Measurements from ENCODE around the gene AMFR.

Gene AMFR

GRCh38 chr16:56425439-56425832 lies at the start of gene AMFR:
Gene AMFR, minus strand, starts transcription at chr16:56425545. Its CDS starts 218 bp downstream, at chr16:56425327.
- DNase-seq: peak; percentile 76

- DNase-seq: no peak
These were observed 45.3 kb upstream of the AMFR start for GRCh38 chr16:56470666-56471065.

- no peak for DNase-seq
These were observed 44.9 kb upstream of the AMFR start for GRCh38 chr16:56470232-56470631.

GRCh38 chr16:56469748-56470147 lies 44.4 kb upstream of the AMFR start:
- DNase-seq: no peak

DNA sequence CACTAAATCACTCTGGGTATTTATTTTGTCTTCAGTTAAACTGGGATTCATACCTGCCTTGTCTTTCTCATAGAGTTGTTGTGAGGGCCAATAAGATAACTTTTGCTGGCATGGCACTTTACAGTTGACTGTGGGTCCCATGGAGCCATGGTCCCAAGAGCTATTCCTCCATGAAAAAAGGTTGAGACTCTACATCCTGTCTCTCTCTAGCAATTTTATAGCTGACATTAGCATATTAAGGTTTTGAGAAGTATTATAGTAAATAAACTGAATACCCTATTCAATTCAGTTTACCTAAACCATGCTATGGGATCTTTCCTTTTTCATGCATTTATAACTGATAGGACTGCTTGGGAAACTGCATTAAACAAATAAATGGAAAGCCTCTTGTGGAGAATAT lies 43.5 kb upstream of the AMFR start:
- no peak for DNase-seq

DNA sequence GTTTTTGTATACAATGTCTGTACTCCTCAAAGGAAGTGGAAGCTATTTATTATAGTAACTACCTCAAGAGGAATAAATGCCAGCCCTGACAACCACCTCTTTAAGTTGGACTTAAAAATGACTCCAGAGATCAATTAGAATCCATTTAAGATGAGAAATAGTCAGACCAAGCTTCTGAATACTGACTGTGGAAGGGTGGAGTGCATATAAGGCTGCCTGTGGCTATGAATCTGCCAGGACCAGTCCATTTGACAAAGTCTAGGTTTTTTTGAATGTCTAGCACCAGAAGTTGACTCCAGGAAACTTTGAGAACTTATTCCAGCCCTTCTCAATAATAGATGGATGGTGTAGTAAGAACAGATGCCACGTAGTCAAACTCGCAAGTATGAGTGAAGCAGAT lies 41.0 kb upstream of the AMFR start:
- no peak for DNase-seq

- DNase-seq: no peak
These were observed 37.8 kb upstream of the AMFR start for GRCh38 chr16:56463153-56463552.

DNA sequence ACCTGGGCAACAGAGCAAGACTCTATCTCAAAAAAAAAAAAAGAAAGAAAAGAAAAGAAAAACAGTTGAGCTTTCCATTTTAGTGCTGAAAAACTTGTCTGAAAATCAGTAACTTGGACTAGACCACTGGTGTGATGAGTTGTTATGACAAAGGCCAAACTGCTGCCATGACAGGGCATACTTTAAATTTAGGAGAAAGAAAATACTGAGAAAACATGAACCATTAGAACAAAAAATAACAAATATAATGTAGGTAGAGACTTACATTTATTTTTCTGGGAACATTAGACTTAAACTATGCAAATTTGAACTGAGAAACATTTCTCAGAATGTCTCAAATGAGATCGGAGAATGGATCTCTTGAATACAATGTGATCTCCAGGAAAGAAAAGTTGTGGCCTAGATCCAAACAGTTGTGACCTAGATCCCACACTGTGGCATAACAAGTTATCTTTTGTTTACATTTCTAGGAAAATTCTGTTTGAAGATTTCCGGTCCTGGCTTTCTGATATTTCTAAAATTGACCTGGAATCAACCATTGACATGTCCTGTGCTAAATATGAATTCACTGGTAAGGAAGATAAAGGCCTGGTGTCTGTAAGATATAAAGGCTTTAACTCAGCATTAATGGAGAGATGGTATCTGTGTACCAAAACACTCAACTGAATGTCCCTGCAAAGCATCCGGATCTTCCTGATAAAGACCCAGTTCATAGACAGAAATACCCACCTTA lies 36.9 kb upstream of the AMFR start:
- no peak for DNase-seq

- no peak for DNase-seq
These were observed 34.8 kb upstream of the AMFR start for GRCh38 chr16:56460101-56460500.

- DNase-seq: no peak
These were observed 32.7 kb upstream of the AMFR start for GRCh38 chr16:56457927-56458470.

DNA sequence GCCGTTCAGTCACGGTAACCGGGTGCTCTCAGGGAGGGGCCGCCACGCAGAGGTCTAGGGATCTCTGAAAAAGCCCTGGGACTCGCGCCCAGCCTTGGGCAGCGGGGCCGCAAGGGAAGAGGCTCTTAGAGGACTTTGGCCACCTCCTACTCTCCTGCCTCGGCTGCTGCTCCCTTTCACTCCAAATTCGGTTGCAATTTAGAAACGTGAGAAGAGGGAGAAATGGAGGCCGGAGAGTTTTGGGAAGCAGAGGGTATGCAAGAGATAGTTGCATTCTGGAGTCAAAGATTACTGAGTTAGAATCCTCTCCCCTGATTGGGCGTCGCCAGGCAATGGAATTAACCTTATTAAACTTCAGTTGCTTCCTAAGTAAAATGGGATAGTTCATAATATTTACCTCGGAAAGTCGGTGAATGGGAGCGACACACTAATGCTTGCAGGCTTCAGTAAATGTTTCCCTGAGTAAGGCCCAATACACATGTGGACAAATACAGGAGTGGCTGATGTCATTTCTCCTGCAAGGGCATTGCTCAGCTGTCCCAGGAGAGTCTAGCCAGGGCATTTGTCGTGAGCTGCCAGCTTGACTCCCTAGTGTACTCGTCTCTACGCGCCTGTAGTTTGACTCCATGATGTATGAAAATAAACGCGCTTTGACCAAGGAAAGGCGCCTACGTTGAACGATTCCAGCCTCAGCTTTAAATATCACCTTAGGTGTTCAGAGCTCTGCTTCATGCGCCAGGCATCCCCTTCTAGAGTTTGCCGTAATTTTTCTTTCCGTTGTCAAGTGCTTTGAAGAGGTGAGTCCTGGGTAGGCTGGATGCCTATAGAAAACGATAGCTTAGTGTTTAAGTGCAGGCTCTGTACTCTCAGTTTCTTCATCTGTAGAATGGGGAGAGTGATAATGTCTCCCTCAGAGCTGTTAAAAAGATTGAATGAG lies 26.7 kb upstream of the AMFR start:
- DNase-seq: peak; percentile 21

DNA sequence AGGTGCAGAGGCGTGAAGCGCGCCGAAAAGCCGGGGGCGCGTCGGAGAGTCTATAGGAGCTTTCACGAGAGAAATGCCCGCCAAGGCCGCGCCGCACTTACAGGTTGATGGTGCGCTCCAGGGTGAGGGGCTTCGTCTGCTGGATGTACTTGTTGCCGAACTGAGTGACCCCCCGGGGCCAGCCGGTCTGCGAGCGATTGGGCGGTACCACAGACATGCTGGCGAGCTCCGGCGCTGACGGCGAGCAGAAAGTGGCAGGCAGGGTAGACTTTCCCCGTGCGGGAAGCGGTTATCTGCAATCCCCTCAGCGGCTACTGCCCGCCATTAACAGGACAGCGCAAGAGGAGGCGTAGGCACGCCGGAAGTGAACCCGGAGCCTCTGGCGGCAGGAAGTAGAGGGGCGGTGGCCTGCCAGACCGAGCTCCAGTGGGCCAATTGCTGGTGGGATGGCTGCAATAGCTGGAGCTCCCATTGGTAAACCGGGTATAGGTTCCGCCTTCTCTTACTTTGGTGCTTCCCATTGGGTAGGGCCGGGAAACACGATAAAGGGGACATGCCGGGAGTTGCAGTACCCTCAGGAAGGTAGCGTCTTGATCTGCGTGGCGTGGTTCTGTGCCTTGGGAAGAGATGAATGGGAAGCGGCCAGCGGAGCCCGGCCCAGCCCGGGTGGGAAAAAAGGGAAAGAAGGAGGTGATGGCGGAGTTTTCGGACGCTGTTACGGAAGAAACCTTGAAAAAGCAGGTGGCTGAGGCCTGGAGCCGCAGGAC lies 25.8 kb upstream of the AMFR start, which contains the start of the genes NUDT21 and OGFOD1:
TSS of gene NUDT21 (minus strand) at position 347 of the 767 bp plus-strand sequence. CDS start at position 217, 130 bp downstream.
TSS of gene OGFOD1 (plus strand) at position 569 of the 767 bp plus-strand sequence. CDS start at position 628, 59 bp downstream.
- DNase-seq: peak; percentile 97

DNA sequence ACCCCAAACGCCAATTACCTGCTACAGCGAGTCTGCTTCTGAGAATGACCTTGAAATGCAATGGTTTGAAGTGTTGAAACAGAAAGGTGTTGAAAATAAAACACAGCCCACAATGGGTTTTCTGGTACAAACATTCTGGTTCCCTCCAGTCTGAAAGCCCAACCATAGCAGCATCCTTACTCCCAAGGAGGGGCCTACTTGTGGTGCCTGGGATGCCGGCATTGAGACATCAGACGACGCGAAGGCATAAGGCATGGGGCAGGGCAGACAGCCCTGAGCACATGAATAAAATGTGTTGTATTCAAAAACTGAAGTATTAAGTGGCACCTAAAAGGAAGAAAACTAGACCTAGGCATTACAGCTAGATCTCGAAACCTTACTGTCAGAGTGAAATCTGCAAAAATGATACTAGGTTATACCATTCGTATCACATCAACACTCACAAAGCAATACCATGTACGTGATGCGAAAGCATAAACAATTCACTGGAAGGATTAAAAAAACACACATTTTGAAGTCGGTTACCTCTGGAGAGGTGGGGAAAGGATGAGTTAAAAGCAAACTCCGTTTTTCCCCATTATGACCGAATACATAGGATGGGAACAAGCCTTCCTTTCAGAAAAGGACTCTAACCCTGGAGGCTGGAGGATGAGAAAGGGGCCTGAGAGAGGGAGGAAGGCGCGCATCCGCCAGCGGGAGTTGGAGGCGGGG lies 25.1 kb upstream of the AMFR start:
- DNase-seq: no peak

GRCh38 chr16:56448005-56448404 lies 22.7 kb upstream of the AMFR start:
- no peak for DNase-seq

DNA sequence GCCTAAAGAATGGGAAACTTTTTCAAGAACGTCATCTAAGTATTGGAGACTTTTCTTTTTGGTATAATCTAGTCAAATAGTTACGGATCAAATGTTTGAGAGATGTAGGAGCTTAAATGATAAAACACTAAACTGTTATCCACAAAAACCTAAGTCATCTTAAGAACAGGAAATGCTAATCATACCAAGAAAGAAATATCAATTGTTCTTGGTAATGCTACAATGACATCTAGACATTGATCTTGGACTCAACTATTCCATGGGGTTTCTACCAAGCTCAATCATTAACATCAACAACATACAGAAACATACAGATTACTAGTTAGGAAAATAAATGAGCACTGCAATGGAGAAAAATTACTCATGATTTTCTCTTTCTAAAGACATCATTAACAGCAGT lies 21.9 kb upstream of the AMFR start:
- DNase-seq: no peak

- DNase-seq: no peak
These were observed 12.7 kb upstream of the AMFR start for GRCh38 chr16:56438038-56438437.

DNA sequence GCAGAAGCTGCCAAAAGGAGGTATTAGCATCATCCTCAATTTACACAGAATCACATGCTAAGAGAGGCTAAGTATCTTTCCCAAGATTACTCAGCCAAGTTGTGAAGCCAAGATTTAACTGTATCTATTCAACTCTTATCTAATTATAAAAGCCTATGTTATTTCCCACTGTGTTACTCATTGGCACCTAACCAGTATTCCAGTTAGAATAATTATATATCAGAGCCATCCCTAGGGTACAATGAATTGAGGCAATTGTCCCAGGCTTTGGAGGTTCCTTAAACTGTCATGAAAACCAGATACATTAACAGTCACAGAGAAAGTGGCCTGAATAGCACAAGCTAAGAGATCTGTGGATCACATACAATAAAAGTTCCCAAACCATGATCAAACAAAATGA lies 10.9 kb upstream of the AMFR start:
- no peak for DNase-seq

GRCh38 chr16:56428091-56428490 lies 2.7 kb upstream of the AMFR start:
- no peak for DNase-seq

DNA sequence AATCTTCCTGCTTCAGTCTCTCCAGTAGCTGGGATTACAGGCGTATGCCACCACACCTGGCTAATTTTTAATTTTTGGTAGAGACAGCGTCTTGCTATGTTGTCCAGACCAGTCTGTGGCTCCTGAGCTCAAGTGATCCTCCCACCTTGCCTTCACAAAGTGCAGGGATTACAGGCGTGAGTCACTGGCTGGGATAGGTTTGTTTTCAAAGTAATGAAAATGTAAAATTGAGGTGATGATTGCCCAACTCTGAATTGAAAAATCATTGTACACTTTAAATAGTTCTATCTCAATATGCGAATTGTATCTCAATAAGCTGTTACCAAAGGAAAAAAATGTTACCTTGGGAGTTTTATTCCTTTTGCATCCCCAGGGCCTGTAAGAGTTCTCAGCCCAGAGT lies 1.2 kb upstream of the AMFR start:
- no peak for DNase-seq

DNA sequence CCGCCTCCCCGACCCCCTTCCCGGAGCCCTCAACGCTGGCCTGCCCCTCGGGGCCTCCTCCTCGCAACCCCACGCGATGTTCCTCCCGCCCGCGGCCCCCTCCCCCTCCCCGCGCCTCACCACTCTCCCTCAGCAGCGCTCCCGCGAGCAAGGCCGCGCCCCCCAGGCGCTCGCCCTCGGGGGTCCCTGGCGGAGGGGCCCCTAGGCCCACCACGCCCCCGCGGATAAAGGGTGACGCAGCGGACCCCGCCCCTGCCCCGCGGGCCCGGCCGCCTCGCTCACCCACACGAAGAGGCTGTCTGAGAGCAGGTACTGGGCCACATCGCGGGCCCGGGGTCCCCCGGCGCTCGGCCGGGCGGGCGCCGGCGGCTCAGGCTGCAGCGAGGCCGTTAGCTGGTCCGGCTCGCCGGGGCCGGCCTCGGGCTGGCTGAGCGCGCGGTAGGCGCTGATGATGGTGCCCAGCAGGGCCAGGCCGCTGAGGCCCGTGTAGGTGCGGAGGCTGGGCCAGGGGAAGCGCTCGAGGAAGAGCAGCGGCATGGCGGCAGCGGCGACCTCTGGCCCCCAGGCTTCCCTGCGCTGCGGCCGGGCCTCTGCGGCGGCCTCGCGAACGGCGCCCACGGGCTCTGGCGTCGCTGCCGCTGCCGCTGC lies 430 bp downstream of the AMFR start:
- DNase-seq: peak; percentile 56

GRCh38 chr16:56424404-56424764 lies 961 bp downstream of the AMFR start:
- no peak for DNase-seq
